C4-2B (cell line): Measurements from ENCODE around the gene LRIG3.

Source experiments
- CTCF ChIP-seq: fragments of 450-650 bp; conservative IDR thresholded peaks from 2 replicates; pipeline ENCODE4 v1.5.1; 2017; ENCODE audit warnings: mild to moderate bottlenecking
- ZFX ChIP-seq: fragments of 450-650 bp; IDR thresholded peaks from 2 replicates; pipeline ENCODE4 v1.6.1; 2017

GRCh38 chr12:58844161-58844560 lies 76.1 kb downstream of the LRIG3 start:
- no peak for TF ChIP-seq CTCF
- TF ChIP-seq ZFX = no peak
